Hepatocyte (in vitro differentiated cells): ENCODE results near the gene KCNMA1.

ENCODE experiments used
- EZH2 ChIP-seq: fragments of 200-600 bp; sonication (generic); IDR thresholded peaks from 2 replicates; pipeline ENCODE4 v1.6.1; 2016; ENCODE audit warnings: antibody characterized with exemption, mild to moderate bottlenecking, borderline replicate concordance
- EZH2phosphoT487 ChIP-seq: fragments of 200-600 bp; sonication (generic); IDR thresholded peaks from one replicate; pipeline ENCODE4 v1.6.1; 2018; ENCODE audit warnings: antibody characterized with exemption, mild to moderate bottlenecking, low read depth, moderate library complexity; ENCODE audit not compliant: unreplicated experiment, severe bottlenecking
- TF ChIP-seq, protein P1 (sequence below): fragments of 200-600 bp; sonication (generic); IDR thresholded peaks from 2 replicates; pipeline ENCODE4 v1.5.1; 2016; ENCODE audit warnings: antibody characterized with exemption, mild to moderate bottlenecking; ENCODE audit not compliant: poor library complexity

DNA sequence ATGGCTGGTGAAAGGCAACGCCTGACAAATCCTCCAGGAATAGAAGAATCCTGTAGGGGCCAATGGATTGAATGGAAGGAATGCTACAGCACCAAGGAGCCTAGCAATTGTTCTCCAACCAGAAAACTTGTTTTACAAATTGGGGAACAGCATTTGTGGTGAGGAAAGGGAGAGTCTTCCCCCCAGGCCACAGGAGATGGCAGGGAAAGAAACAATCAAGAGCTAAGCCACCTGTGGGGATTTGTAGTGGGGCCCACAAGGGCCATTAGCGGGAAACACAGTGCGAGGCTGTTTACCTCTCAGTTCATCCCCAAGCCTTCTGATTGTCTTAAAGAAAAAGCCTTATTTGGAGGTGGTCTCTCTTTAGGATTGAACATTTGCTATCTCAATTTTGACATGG is 48.5 kb upstream of the KCNMA1 start:
- TF ChIP-seq, protein P1, sequence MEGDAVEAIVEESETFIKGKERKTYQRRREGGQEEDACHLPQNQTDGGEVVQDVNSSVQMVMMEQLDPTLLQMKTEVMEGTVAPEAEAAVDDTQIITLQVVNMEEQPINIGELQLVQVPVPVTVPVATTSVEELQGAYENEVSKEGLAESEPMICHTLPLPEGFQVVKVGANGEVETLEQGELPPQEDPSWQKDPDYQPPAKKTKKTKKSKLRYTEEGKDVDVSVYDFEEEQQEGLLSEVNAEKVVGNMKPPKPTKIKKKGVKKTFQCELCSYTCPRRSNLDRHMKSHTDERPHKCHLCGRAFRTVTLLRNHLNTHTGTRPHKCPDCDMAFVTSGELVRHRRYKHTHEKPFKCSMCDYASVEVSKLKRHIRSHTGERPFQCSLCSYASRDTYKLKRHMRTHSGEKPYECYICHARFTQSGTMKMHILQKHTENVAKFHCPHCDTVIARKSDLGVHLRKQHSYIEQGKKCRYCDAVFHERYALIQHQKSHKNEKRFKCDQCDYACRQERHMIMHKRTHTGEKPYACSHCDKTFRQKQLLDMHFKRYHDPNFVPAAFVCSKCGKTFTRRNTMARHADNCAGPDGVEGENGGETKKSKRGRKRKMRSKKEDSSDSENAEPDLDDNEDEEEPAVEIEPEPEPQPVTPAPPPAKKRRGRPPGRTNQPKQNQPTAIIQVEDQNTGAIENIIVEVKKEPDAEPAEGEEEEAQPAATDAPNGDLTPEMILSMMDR = no peak
- TF ChIP-seq EZH2 = no peak
- no peak for TF ChIP-seq EZH2phosphoT487
